Caco-2 (cell line): Measurements from ENCODE around the gene PBOV1. TPM values are rescaled to one million over a fixed set of nuclear protein-coding genes. Genes with fewer than 3 reads are reported as not detected.

Source experiments
- BruUV-seq: library from RNA; stranded (reverse); fragments of 400-500 nt; replicated peaks from 2 replicates; lab custom pipeline; 2021; lab: Mats Ljungman, UMichigan
- CTCF ChIA-PET: fragments of 300-600 bp; sonication (Branson Sonifier 250); formaldehyde crosslinking; loops from one replicate; lab custom pipeline; 2022; ENCODE audit warnings: antibody characterized with exemption; lab: Charles Lee
- POLR2A ChIA-PET: fragments of 300-600 bp; sonication (Branson Sonifier 250); formaldehyde crosslinking; loops from one replicate; lab custom pipeline; 2022; ENCODE audit warnings: antibody characterized with exemption; lab: Charles Lee
- DNase-seq, 2 experiments: peaks; one replicate each; pipeline versions ENCODE4 v3.0.0 to v3.0.0-alpha.2; 2020 to 2022
- H3K27me3 ChIP-seq: replicated peaks from 2 replicates; pipeline ENCODE4 v1.6.0; 2011; ENCODE audit warnings: low read length; ENCODE audit not compliant: control insufficient read depth, insufficient read depth
- H3K36me3 ChIP-seq: 2 replicates; pipeline ENCODE4 v1.5.1; 2011; ENCODE audit warnings: low read length; ENCODE audit not compliant: control insufficient read depth, insufficient read depth
- H3K4me1 ChIP-seq: fragments of 250-450 bp; sonication (Bioruptor Pico); 2 replicates; pipeline ENCODE4 v1.5.1; 2020; ENCODE audit warnings: mild to moderate bottlenecking
- H3K4me3 ChIP-seq: 2 replicates; pipeline ENCODE4 v1.5.1; 2011; ENCODE audit warnings: low read depth, mild to moderate bottlenecking, control low read depth, low read length
- H3K9me3 ChIP-seq: fragments of 250-450 bp; sonication (Bioruptor Pico); 2 replicates; pipeline ENCODE4 v1.5.1; 2020; ENCODE audit warnings: mild to moderate bottlenecking, moderate library complexity
- H3K27ac Mint-ChIP-seq: one replicate; pipeline ENCODE4 v1.8.0; 2022; ENCODE audit warnings: mixed read lengths; ENCODE audit not compliant: unreplicated experiment
- H3K27me3 Mint-ChIP-seq: one replicate; pipeline ENCODE4 v1.8.0; 2022; ENCODE audit warnings: mixed read lengths; ENCODE audit not compliant: insufficient read depth, unreplicated experiment
- H3K36me3 Mint-ChIP-seq: one replicate; pipeline ENCODE4 v1.8.0; 2022; ENCODE audit warnings: mild to moderate bottlenecking, mixed read lengths; ENCODE audit not compliant: insufficient read depth, unreplicated experiment
- H3K4me1 Mint-ChIP-seq: one replicate; pipeline ENCODE4 v1.8.0; 2022; ENCODE audit warnings: low read depth, mixed read lengths; ENCODE audit not compliant: unreplicated experiment
- H3K4me3 Mint-ChIP-seq: one replicate; pipeline ENCODE4 v1.8.0; 2022; ENCODE audit warnings: mild to moderate bottlenecking, moderate library complexity, mixed read lengths; ENCODE audit not compliant: unreplicated experiment
- H3K9me3 Mint-ChIP-seq: one replicate; pipeline ENCODE4 v1.8.0; 2022; ENCODE audit warnings: mixed read lengths; ENCODE audit not compliant: unreplicated experiment
- intact Hi-C: fragments of 100-400 bp; cut with micrococcal nuclease; formaldehyde crosslinking; loops from one replicate; pipeline ENCODE4 v1.10.0; 2022; ENCODE audit not compliant: unreplicated experiment
- total RNA-seq: library from RNA; stranded (reverse); gene quantifications from 2 replicates; pipeline ENCODE4 v1.2.3, GENCODE V29; 2022
- TF ChIP-seq, protein P1 (sequence below), 2 experiments: fragments of 200-600 bp in 1 of 2; IDR thresholded peaks; 1 replicate in 1 of 2; 2 replicates in 1 of 2; pipeline versions ENCODE4 v1.5.1 to v1.8.0; 2011 to 2022; ENCODE audit warnings: antibody characterized with exemption in 1 of 2, control low read depth in 1 of 2, inconsistent platforms in 1 of 2, low read depth in 1 of 2, low read length in 1 of 2, mild to moderate bottlenecking in 1 of 2, moderate library complexity in 1 of 2; ENCODE audit not compliant: insufficient read depth in 1 of 2, severe bottlenecking in 1 of 2, unreplicated experiment in 1 of 2

Gene PBOV1
- total RNA-seq, 1 experiment from 2014 or later: not detected

- no peak overlapping the region for H3K4me3 ChIP-seq
- Mint-ChIP-seq H3K9me3 (peaks cover under 1% of the 10 kb centered on the region), H3K36me3 (no peaks in the 10 kb centered on the region), H3K27me3 (no peaks in the 10 kb centered on the region), H3K4me3 (no peak overlapping the region), H3K4me1 (no peaks in the 10 kb centered on the region), H3K27ac (no peak overlapping the region)
- ChIA-PET POLR2A (no interaction called here), CTCF (no interaction called here)
- DNase-seq: no peak
- H3K27me3 ChIP-seq: no peaks in the 10 kb centered on the region; the same call in 1 of the 2 replicates
- no peaks in the 10 kb centered on the region for H3K4me1 ChIP-seq
- BruUV-seq: no TSS peak
- TF ChIP-seq, protein P1, sequence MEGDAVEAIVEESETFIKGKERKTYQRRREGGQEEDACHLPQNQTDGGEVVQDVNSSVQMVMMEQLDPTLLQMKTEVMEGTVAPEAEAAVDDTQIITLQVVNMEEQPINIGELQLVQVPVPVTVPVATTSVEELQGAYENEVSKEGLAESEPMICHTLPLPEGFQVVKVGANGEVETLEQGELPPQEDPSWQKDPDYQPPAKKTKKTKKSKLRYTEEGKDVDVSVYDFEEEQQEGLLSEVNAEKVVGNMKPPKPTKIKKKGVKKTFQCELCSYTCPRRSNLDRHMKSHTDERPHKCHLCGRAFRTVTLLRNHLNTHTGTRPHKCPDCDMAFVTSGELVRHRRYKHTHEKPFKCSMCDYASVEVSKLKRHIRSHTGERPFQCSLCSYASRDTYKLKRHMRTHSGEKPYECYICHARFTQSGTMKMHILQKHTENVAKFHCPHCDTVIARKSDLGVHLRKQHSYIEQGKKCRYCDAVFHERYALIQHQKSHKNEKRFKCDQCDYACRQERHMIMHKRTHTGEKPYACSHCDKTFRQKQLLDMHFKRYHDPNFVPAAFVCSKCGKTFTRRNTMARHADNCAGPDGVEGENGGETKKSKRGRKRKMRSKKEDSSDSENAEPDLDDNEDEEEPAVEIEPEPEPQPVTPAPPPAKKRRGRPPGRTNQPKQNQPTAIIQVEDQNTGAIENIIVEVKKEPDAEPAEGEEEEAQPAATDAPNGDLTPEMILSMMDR (IDR thresholded peaks at IDR 0.05; ENCODE audit: insufficient read depth in 1 of 2, low read depth in 1 of 2, low read length in 1 of 2, severe bottlenecking in 1 of 2, unreplicated experiment in 1 of 2): no peak
- intact Hi-C loops: no loop called here
- no peaks in the 10 kb centered on the region for H3K9me3 ChIP-seq
- H3K36me3 ChIP-seq: no peaks in the 10 kb centered on the region
Observed at GRCh38 chr6:138183790-138184134, 34.5 kb downstream of the PBOV1 start.

- ChIA-PET POLR2A (no interaction called here), CTCF (no interaction called here)
- no TSS peak for BruUV-seq
- H3K36me3 ChIP-seq: no peaks in the 10 kb centered on the region
- peaks cover 7% of the 10 kb centered on the region for H3K9me3 Mint-ChIP-seq
- H3K4me3 Mint-ChIP-seq: no peak overlapping the region
- no peaks in the 10 kb centered on the region for H3K4me1 Mint-ChIP-seq
- H3K4me3 ChIP-seq: no peak overlapping the region
- H3K27ac Mint-ChIP-seq: no peak overlapping the region
- TF ChIP-seq, protein P1 (IDR thresholded peaks at IDR 0.05; ENCODE audit: insufficient read depth in 1 of 2, low read depth in 1 of 2, low read length in 1 of 2, severe bottlenecking in 1 of 2, unreplicated experiment in 1 of 2): no peak
- no peak for DNase-seq
- H3K9me3 ChIP-seq: no peaks in the 10 kb centered on the region; the same call in 1 of the 2 replicates
- no peaks in the 10 kb centered on the region; the same call in 1 of the 2 replicates for H3K27me3 ChIP-seq
- H3K27me3 Mint-ChIP-seq: no peaks in the 10 kb centered on the region
- no peaks in the 10 kb centered on the region for H3K4me1 ChIP-seq
- intact Hi-C loops: no loop called here
- no peaks in the 10 kb centered on the region for H3K36me3 Mint-ChIP-seq
Observed at GRCh38 chr6:138182939-138183789, 35.1 kb downstream of the PBOV1 start.

DNA sequence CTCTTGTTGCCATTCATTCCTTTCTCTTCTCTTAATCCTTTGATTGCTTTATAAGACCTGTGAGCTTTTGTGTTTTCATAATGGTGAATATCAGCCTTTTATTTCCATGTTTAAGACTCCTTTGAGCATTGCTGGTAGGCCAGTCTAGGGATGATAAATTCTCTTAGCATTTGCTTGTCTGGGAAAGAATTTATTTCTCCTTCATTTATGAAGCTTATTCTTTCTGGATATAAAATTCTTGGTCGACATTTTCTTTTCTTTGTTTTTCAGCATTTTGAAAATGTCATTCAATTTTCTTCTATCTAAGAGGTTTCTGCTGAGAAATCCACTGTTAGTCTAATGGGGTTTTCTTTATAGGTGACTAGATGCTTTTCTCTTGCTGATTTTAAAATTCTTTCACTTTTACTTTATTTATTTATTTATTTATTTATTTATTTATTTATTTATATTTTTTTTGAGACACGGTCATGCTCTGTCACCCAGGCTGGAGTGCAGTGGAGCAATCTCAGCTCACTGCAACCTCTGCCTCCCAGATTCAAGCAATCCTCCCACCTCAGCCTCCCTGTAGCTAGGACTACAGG is 41.5 kb downstream of the PBOV1 start:
- CTCF ChIA-PET: no interaction called here
- Mint-ChIP-seq H3K9me3 (peaks cover 22% of the 10 kb centered on the region), H3K27ac (no peak overlapping the region), H3K36me3 (no peaks in the 10 kb centered on the region), H3K4me3 (no peak overlapping the region), H3K27me3 (no peaks in the 10 kb centered on the region), H3K4me1 (no peaks in the 10 kb centered on the region)
- no peak for DNase-seq
- Histone ChIP-seq H3K4me3 (no peak overlapping the region), H3K36me3 (no peaks in the 10 kb centered on the region), H3K27me3 (no peaks in the 10 kb centered on the region), H3K4me1 (no peaks in the 10 kb centered on the region), H3K9me3 (peaks cover 9% of the 10 kb centered on the region)
- BruUV-seq: no TSS peak
- intact Hi-C loops: no loop called here
- POLR2A ChIA-PET: no interaction called here
- TF ChIP-seq, protein P1 (IDR thresholded peaks at IDR 0.05; ENCODE audit: insufficient read depth in 1 of 2, low read depth in 1 of 2, low read length in 1 of 2, severe bottlenecking in 1 of 2, unreplicated experiment in 1 of 2): no peak
